Cardiac muscle cell (in vitro differentiated cells and primary cell): ENCODE measurements around the gene TTC13. TPM values are rescaled to one million over a fixed set of nuclear protein-coding genes. Genes with fewer than 3 reads are reported as not detected.

Experiments
- DNase-seq, 2 donors: peaks; one replicate each; pipeline versions ENCODE4 v3.0.0 to v3.0.0-alpha.2; 2010 to 2017; ENCODE audit warnings: low read depth in 1 of 2, low spot score in 1 of 2
- H3K27ac ChIP-seq: fragments of 200-600 bp; sonication (generic); 2 replicates; pipeline ENCODE4 v1.5.1; 2016
- H3K27me3 ChIP-seq: fragments of 200-600 bp; sonication (generic); 2 replicates; pipeline ENCODE4 v1.6.0; 2016; ENCODE audit warnings: control low read depth
- H3K36me3 ChIP-seq: fragments of 200-600 bp; sonication (generic); 2 replicates; pipeline ENCODE4 v1.5.1; 2016; ENCODE audit warnings: control low read depth
- H3K4me1 ChIP-seq: fragments of 200-600 bp; sonication (generic); 2 replicates; pipeline ENCODE4 v1.8.1; 2017; ENCODE audit warnings: low read depth, mild to moderate bottlenecking, mixed run types
- H3K4me3 ChIP-seq: fragments of 200-600 bp; sonication (generic); 2 replicates; pipeline ENCODE4 v1.5.1; 2016; ENCODE audit warnings: mild to moderate bottlenecking
- H3K9me3 ChIP-seq: fragments of 200-600 bp; sonication (generic); 2 replicates; pipeline ENCODE4 v1.5.1; 2017; ENCODE audit warnings: low read depth, mild to moderate bottlenecking, control low read depth
- CTCF ChIP-seq: IDR thresholded peaks from 2 replicates; pipeline ENCODE4 v1.5.1; 2012; ENCODE audit warnings: low read depth, mild to moderate bottlenecking, low read length
- polyA plus RNA-seq: library from polyadenylated mRNA; unstranded; fragments of >200 nt; fragmentation: Nextera tagmentation; extraction: Ambion mirVana; gene quantifications from 2 replicates; pipeline ENCODE4 v1.2.1, GENCODE V29; 2016
- total RNA-seq: library from RNA; depleted of rRNA; stranded (reverse); fragments of >200 nt; gene quantifications from 2 replicates; pipeline ENCODE4 v1.2.3, GENCODE V29; 2016

TTC13 gene
- total and polyA plus RNA-seq, 2 experiments from 2014 or later, result 7.1 to 9.1 TPM

- Histone ChIP-seq H3K4me3 (no peak overlapping the region), H3K27me3 (no peaks in the 10 kb centered on the region), H3K27ac (no peak overlapping the region), H3K36me3 (peaks cover 5% of the 10 kb centered on the region), H3K9me3 (no peaks in the 10 kb centered on the region), H3K4me1 (no peaks in the 10 kb centered on the region)
- DNase-seq, result no peak
- no peak for TF ChIP-seq CTCF
Observed at GRCh38 chr1:230972855-230973271, 5.8 kb downstream of the TTC13 start.

GRCh38 chr1:230971771-230972170 is 6.9 kb downstream of the TTC13 start:
- Histone ChIP-seq H3K27ac (no peak overlapping the region), H3K4me1 (no peaks in the 10 kb centered on the region), H3K27me3 (no peaks in the 10 kb centered on the region), H3K9me3 (no peaks in the 10 kb centered on the region), H3K36me3 (peaks cover 5% of the 10 kb centered on the region), H3K4me3 (no peak overlapping the region)
- no peak for TF ChIP-seq CTCF
- no peak for DNase-seq

DNA sequence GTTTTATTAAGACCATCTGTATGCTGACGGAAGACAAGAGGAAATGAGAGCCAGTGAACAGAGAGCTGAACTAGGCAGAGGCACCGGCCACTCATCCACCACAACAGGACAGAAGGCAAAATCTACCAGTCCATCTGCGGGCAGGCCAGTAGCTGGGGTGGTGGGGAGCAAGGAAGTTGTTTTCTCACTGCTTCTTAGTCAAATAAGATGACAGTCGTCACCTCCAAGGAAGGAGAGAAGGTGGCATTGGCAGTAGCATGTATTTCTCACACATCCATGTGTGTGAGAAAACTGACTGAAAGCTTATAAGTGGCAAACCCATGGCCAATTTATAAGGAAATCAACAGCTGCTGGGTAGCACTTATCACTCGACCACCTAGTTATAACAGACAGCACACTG is 8.2 kb downstream of the TTC13 start:
- Histone ChIP-seq H3K27me3 (no peaks in the 10 kb centered on the region), H3K4me1 (no peaks in the 10 kb centered on the region), H3K4me3 (no peak overlapping the region), H3K36me3 (no peaks in the 10 kb centered on the region), H3K9me3 (no peaks in the 10 kb centered on the region), H3K27ac (no peak overlapping the region)
- TF ChIP-seq CTCF, result no peak
- DNase-seq, result no peak

DNA sequence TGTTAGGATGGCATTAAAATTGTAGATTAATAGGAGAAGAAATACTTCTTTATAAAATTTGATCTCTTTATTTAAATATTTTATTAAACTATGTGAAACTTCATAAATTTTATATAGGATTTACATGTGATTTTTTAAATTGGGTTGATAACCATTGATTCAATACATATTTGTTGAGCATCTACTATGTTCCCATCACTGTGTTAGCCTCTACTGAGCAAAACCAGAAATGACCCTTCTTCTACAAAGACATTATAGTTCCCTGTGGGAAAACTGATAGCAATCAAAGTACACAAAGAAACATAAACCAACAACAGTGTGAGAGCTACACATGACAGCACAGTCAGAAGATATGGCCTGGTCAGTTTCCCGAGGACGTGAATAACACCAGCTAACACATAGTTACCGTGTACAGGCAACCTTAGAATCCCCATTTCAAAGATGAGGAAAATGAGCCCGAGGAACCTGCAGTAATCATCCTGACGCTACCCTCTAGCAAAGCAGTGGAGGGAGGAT is 12.2 kb downstream of the TTC13 start:
- Histone ChIP-seq H3K36me3 (no peaks in the 10 kb centered on the region), H3K27me3 (no peaks in the 10 kb centered on the region), H3K9me3 (no peaks in the 10 kb centered on the region), H3K4me3 (no peak overlapping the region), H3K27ac (no peak overlapping the region), H3K4me1 (no peaks in the 10 kb centered on the region)
- no peak for TF ChIP-seq CTCF
- DNase-seq, result no peak

DNA sequence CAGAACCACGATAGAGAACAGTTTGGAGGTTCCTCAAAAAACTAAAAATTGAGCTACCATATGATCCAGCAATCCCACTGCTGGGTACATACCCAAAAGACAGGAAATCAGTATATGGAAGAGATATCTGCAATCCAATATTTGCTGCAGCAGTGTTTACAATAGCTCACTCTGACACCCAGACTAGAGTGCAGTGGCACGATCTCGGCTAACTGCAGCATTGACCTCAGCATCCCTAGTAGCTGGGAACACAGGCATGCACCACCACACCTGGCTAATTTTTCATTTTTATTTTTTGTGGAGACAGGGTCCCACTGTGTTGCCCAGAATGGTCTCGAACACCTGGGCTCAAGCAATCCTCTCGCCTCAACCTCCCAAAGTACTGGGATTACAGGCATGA is 13.1 kb downstream of the TTC13 start:
- Histone ChIP-seq H3K27me3 (no peaks in the 10 kb centered on the region), H3K4me3 (no peak overlapping the region), H3K9me3 (no peaks in the 10 kb centered on the region), H3K4me1 (no peaks in the 10 kb centered on the region), H3K36me3 (no peaks in the 10 kb centered on the region), H3K27ac (no peak overlapping the region)
- DNase-seq, result no peak
- no peak for TF ChIP-seq CTCF

DNA sequence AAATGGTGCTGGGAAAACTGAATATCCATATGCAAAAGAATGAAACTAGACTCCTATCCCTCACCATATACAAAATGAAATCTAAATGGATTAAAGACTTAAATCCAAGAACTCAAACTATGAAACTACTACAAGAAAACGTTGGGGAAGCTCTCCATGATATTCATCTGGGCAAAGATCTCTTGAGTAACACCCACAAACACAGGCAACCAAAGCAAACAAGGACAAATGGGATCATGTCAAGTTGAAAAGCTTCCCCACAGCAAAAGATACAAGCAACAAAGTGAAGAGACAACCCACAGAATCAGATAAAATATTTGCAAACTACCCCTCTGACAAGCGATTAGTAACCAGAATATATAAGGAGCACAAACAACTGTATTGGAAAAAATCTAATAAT is 13.8 kb downstream of the TTC13 start:
- no peak for DNase-seq
- TF ChIP-seq CTCF, result no peak
- H3K4me3 ChIP-seq, result no peak overlapping the region

More for the DNA sequence above, 13.8 kb downstream of the TTC13 start:
- H3K27ac ChIP-seq, result no peak overlapping the region
- no peaks in the 10 kb centered on the region for H3K36me3 ChIP-seq
- H3K9me3 ChIP-seq, result no peaks in the 10 kb centered on the region
- H3K4me1 ChIP-seq, result no peaks in the 10 kb centered on the region
- H3K27me3 ChIP-seq, result no peaks in the 10 kb centered on the region
